ENCODE data around the gene AAMDC. TPM values are rescaled to one million over a fixed set of nuclear protein-coding genes. Genes with fewer than 3 reads are reported as not detected.
"Not testable (repeated sequence)": the region's sequence is repeated elsewhere in the genome, so short reads cannot be mapped to it uniquely, and the experiment has no call there.

The AAMDC gene
- total RNA-seq, 1 donor from 2014 or later = 25.2 TPM

- Mint-ChIP-seq H3K27me3 (ENCODE audit: insufficient read depth, low read depth) (no peaks in the 10 kb centered on the region), H3K36me3 (peaks cover 29% of the 10 kb centered on the region), H3K4me1 (no peaks in the 10 kb centered on the region), H3K9me3 (peaks cover 30% of the 10 kb centered on the region), H3K27ac (no peak overlapping the region), H3K4me3 (no peak overlapping the region)
- Histone ChIP-seq H3K36me3 (no peaks in the 10 kb centered on the region), H2AFZ (replicated peaks) (no peak overlapping the region), H4K20me1 (ENCODE audit: low read depth) (no peaks in the 10 kb centered on the region), H3K9me3 (ENCODE audit: low read depth) (no peaks in the 10 kb centered on the region), H3F3A (ENCODE audit: low read depth) (no peaks in the 10 kb centered on the region), H3K9ac (no peak overlapping the region), H3K27ac (no peak overlapping the region), H3K79me2 (ENCODE audit: low read depth) (no peaks in the 10 kb centered on the region), H3K4me2 (no peak overlapping the region), H3K27me3 (no peaks in the 10 kb centered on the region), H3K4me3 (no peak overlapping the region), H3K4me1 (no peaks in the 10 kb centered on the region)
- no peak for DNase-seq (ENCODE audit: low spot score)
- TF ChIP-seq CTCF (IDR thresholded peaks at IDR 0.05) (no peak), EZH2phosphoT487 (IDR thresholded peaks at IDR 0.05) (no peak), EZH2 (IDR thresholded peaks at IDR 0.05) (no peak)
Observed at GRCh38 chr11:77833302-77833701, 12.4 kb downstream of the AAMDC start.

- Histone ChIP-seq H3K9ac (no peak overlapping the region), H3K4me1 (no peaks in the 10 kb centered on the region), H3K27ac (no peak overlapping the region), H2AFZ (replicated peaks) (no peak overlapping the region), H4K20me1 (ENCODE audit: low read depth) (no peaks in the 10 kb centered on the region), H3K9me3 (ENCODE audit: low read depth) (no peaks in the 10 kb centered on the region), H3K79me2 (ENCODE audit: low read depth) (no peaks in the 10 kb centered on the region), H3K36me3 (peaks cover 4% of the 10 kb centered on the region), H3K27me3 (no peaks in the 10 kb centered on the region), H3K4me2 (no peak overlapping the region), H3F3A (ENCODE audit: low read depth) (no peaks in the 10 kb centered on the region), H3K4me3 (no peak overlapping the region)
- no peak for TF ChIP-seq CTCF (IDR thresholded peaks at IDR 0.05)
- no peak for TF ChIP-seq EZH2phosphoT487 (IDR thresholded peaks at IDR 0.05)
- TF ChIP-seq EZH2 (IDR thresholded peaks at IDR 0.05) = no peak
- Mint-ChIP-seq H3K27me3 (ENCODE audit: insufficient read depth, low read depth) (no peaks in the 10 kb centered on the region), H3K36me3 (peaks cover 41% of the 10 kb centered on the region), H3K4me1 (no peaks in the 10 kb centered on the region), H3K4me3 (no peak overlapping the region), H3K9me3 (peaks cover 16% of the 10 kb centered on the region), H3K27ac (no peak overlapping the region)
- no peak for DNase-seq (ENCODE audit: low spot score)
Observed at GRCh38 chr11:77842441-77843121, 21.6 kb downstream of the AAMDC start.

- not testable (repeated sequence) for H4K20me1 ChIP-seq (ENCODE audit: low read depth); H3K27me3 ChIP-seq; H2AFZ ChIP-seq (replicated peaks); H3K27ac ChIP-seq; H3K4me3 ChIP-seq; H3K4me3 Mint-ChIP-seq; H3K9ac ChIP-seq; H3K36me3 ChIP-seq; H3K9me3 ChIP-seq (ENCODE audit: low read depth); H3F3A ChIP-seq (ENCODE audit: low read depth); DNase-seq (ENCODE audit: low spot score); H3K27ac Mint-ChIP-seq; H3K4me1 ChIP-seq; H3K79me2 ChIP-seq (ENCODE audit: low read depth); H3K27me3 Mint-ChIP-seq (ENCODE audit: insufficient read depth, low read depth); H3K4me2 ChIP-seq; H3K4me1 Mint-ChIP-seq
- Mint-ChIP-seq H3K9me3 (peaks cover 16% of the 10 kb centered on the region), H3K36me3 (peaks cover 43% of the 10 kb centered on the region)
Observed at GRCh38 chr11:77843700-77844099, 22.8 kb downstream of the AAMDC start.

- Mint-ChIP-seq H3K9me3 (peaks cover 28% of the 10 kb centered on the region), H3K27me3 (ENCODE audit: insufficient read depth, low read depth) (no peaks in the 10 kb centered on the region), H3K4me3 (no peak overlapping the region), H3K36me3 (peaks cover 38% of the 10 kb centered on the region), H3K27ac (no peak overlapping the region), H3K4me1 (no peaks in the 10 kb centered on the region)
- peaks cover 8% of the 10 kb centered on the region for H3K9me3 ChIP-seq (ENCODE audit: low read depth)
- no peaks in the 10 kb centered on the region for H4K20me1 ChIP-seq (ENCODE audit: low read depth)
- TF ChIP-seq CTCF (IDR thresholded peaks at IDR 0.05) (no peak), EZH2 (IDR thresholded peaks at IDR 0.05) (no peak), EZH2phosphoT487 (IDR thresholded peaks at IDR 0.05) (no peak)
- no peak overlapping the region for H3K9ac ChIP-seq
- no peak overlapping the region for H3K4me3 ChIP-seq
- no peaks in the 10 kb centered on the region for H3K27me3 ChIP-seq
- no peaks in the 10 kb centered on the region for H3F3A ChIP-seq (ENCODE audit: low read depth)
- H3K4me1 ChIP-seq = no peaks in the 10 kb centered on the region
- H2AFZ ChIP-seq (replicated peaks) = no peak overlapping the region
- H3K27ac ChIP-seq = no peak overlapping the region
- H3K79me2 ChIP-seq (ENCODE audit: low read depth) = no peaks in the 10 kb centered on the region
- H3K36me3 ChIP-seq = no peaks in the 10 kb centered on the region
- no peak overlapping the region for H3K4me2 ChIP-seq
- DNase-seq (ENCODE audit: low spot score) = no peak
Observed at GRCh38 chr11:77851503-77851902, 30.6 kb downstream of the AAMDC start.

All from neural progenitor cell (in vitro differentiated cells).